B cell (primary cell): ENCODE results near the gene BMS1.

Experiments used
- EZH2 ChIP-seq: IDR thresholded peaks from 2 replicates; pipeline ENCODE4 v1.6.1; 2012; ENCODE audit warnings: borderline replicate concordance, low read depth, mild to moderate bottlenecking, moderate library complexity, low read length; ENCODE audit not compliant: insufficient read depth, poor library complexity, severe bottlenecking
- TF ChIP-seq, protein P1 (sequence below): fragments of 200-600 bp; IDR thresholded peaks from one replicate; pipeline ENCODE4 v1.8.0; 2022; ENCODE audit warnings: antibody characterized with exemption, mild to moderate bottlenecking

DNA sequence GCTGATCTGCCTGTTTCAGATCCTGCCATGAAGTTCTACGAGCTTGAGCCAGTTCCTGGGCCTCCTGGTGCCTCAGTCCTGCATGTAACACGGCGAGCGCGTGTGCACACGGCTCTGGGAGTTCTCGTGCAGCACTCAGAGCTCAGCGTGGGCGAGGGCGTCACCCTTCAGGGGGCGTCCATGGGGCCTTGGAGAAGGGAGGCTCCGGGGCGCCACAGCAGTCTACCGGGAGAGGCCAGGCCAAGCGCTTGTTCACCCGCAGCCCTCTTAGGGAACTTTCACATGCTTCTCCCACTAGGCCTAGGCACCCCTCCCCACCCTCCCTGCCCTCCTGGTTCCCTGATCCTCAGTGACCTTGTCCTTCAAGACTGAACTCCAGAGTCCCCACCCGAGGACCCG lies 83.1 kb downstream of the BMS1 start:
- no peak for TF ChIP-seq EZH2
- TF ChIP-seq, protein P1, sequence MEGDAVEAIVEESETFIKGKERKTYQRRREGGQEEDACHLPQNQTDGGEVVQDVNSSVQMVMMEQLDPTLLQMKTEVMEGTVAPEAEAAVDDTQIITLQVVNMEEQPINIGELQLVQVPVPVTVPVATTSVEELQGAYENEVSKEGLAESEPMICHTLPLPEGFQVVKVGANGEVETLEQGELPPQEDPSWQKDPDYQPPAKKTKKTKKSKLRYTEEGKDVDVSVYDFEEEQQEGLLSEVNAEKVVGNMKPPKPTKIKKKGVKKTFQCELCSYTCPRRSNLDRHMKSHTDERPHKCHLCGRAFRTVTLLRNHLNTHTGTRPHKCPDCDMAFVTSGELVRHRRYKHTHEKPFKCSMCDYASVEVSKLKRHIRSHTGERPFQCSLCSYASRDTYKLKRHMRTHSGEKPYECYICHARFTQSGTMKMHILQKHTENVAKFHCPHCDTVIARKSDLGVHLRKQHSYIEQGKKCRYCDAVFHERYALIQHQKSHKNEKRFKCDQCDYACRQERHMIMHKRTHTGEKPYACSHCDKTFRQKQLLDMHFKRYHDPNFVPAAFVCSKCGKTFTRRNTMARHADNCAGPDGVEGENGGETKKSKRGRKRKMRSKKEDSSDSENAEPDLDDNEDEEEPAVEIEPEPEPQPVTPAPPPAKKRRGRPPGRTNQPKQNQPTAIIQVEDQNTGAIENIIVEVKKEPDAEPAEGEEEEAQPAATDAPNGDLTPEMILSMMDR: no peak
